H1 (cell line): ENCODE results near the gene FBXL17. TPM values are rescaled to one million over a fixed set of nuclear protein-coding genes. Genes with fewer than 3 reads are reported as not detected.

Experiments used
- CTCF ChIA-PET: fragments of 300-600 bp; sonication (Branson Sonifier 250); formaldehyde crosslinking; loops from one replicate; lab custom pipeline; 2021; ENCODE audit not compliant: partially characterized antibody; lab: Charles Lee
- POLR2A ChIA-PET: fragments of 300-600 bp; sonication (Branson Sonifier 250); formaldehyde crosslinking; loops from one replicate; lab custom pipeline; 2021; ENCODE audit warnings: inconsistent platforms; ENCODE audit not compliant: partially characterized antibody; lab: Charles Lee
- DNase-seq, 2 experiments: peaks; one replicate each; pipeline versions ENCODE4 v3.0.0 to v3.0.0-alpha.2; 2010 to 2022; ENCODE audit warnings: low spot score in 2 of 2, low read depth in 1 of 2, mixed read lengths in 1 of 2
- FAIRE-seq: peaks from 2 replicates; lab custom pipeline; 2011; peaks lifted over from hg19 to GRCh38; lab: Jason Lieb, UNC
- H2AFZ ChIP-seq: 2 replicates; pipeline ENCODE4 v1.8.1; 2012; ENCODE audit warnings: low read length, inconsistent platforms
- H2AK5ac ChIP-seq: 2 replicates; pipeline ENCODE4 v1.6.1; 2013; ENCODE audit warnings: low read depth, low read length
- H2BK120ac ChIP-seq: replicated peaks from 2 replicates; pipeline ENCODE3; 2013; ENCODE audit warnings: low read depth, low read length, inconsistent platforms
- H2BK12ac ChIP-seq: 2 replicates; pipeline ENCODE4 v1.6.1; 2013; ENCODE audit warnings: low read depth, low read length
- H2BK15ac ChIP-seq: 2 replicates; pipeline ENCODE4 v1.6.1; 2013; ENCODE audit warnings: low read length
- H2BK20ac ChIP-seq: 2 replicates; pipeline ENCODE4 v1.6.1; 2013; ENCODE audit warnings: low read length
- H2BK5ac ChIP-seq: 2 replicates; pipeline ENCODE4 v1.6.1; 2013; ENCODE audit warnings: low read depth, low read length
- H3K14ac ChIP-seq: 2 replicates; pipeline ENCODE4 v1.6.1; 2013; ENCODE audit warnings: inconsistent platforms; ENCODE audit not compliant: insufficient read length
- H3K18ac ChIP-seq: 2 replicates; pipeline ENCODE4 v1.6.1; 2013; ENCODE audit warnings: low read length; ENCODE audit errors: extremely low read depth
- H3K23ac ChIP-seq: 2 replicates; pipeline ENCODE4 v1.6.1; 2013; ENCODE audit warnings: inconsistent platforms; ENCODE audit not compliant: insufficient read length
- H3K23me2 ChIP-seq: 2 replicates; pipeline ENCODE4 v1.6.1; 2013; ENCODE audit warnings: low read depth, low read length
- H3K27ac ChIP-seq: 2 replicates; pipeline ENCODE4 v1.6.1; 2011; ENCODE audit warnings: low read depth, low read length, inconsistent platforms
- H3K27me3 ChIP-seq, 4 experiments: replicated peaks in 1 of 4; 1 replicate in 1 of 4; 2 replicates in 3 of 4; pipeline versions ENCODE4 v1.6.1 to v1.8.1; 2011 to 2013; ENCODE audit warnings: low read length in 3 of 4, mild to moderate bottlenecking in 3 of 4, inconsistent platforms in 2 of 4, mixed read lengths in 2 of 4, moderate library complexity in 1 of 4; ENCODE audit not compliant: control insufficient read depth in 3 of 4, insufficient read depth in 3 of 4; ENCODE audit errors: extremely low read depth in 1 of 4
- H3K36me3 ChIP-seq, 4 experiments: 2 replicates each; pipeline versions ENCODE4 v1.6.1 to v1.8.1; 2011 to 2013; ENCODE audit warnings: mild to moderate bottlenecking in 4 of 4, low read length in 3 of 4, moderate library complexity in 2 of 4, control low read depth in 1 of 4, inconsistent platforms in 1 of 4; ENCODE audit not compliant: insufficient read depth in 4 of 4, control insufficient read depth in 2 of 4
- H3K4ac ChIP-seq: replicated peaks from 2 replicates; pipeline ENCODE3; 2013; ENCODE audit warnings: low read length, low read depth, mixed read lengths, inconsistent platforms; ENCODE audit not compliant: insufficient read length
- H3K4me1 ChIP-seq, 4 experiments: replicated peaks in 1 of 4; 1 replicate in 1 of 4; 2 replicates in 3 of 4; pipeline versions ENCODE4 v1.6.1 to v1.8.1; 2011 to 2013; ENCODE audit warnings: low read length in 3 of 4, inconsistent platforms in 2 of 4, mixed read lengths in 1 of 4; ENCODE audit not compliant: insufficient read depth in 4 of 4, control insufficient read depth in 3 of 4
- H3K4me2 ChIP-seq, 2 experiments: 2 replicates each; pipeline versions ENCODE4 v1.6.1 to v1.8.1; 2011 to 2013; ENCODE audit warnings: low read depth in 2 of 2, low read length in 2 of 2, control low read depth in 1 of 2, inconsistent platforms in 1 of 2, mild to moderate bottlenecking in 1 of 2; ENCODE audit not compliant: insufficient read depth in 1 of 2
- H3K4me3 ChIP-seq, 4 experiments: fragments of 200-600, 300-600 bp in 1 of 4; sonication (generic), shearing (Covaris generic), sonication (Bioruptor Twin) in 1 of 4; 2 replicates each; pipeline versions ENCODE4 v1.5.1 to v1.8.1; 2011 to 2016; ENCODE audit warnings: low read length in 4 of 4, low read depth in 3 of 4, control low read depth in 2 of 4, inconsistent platforms in 2 of 4, mild to moderate bottlenecking in 2 of 4, mixed read lengths in 1 of 4, moderate library complexity in 1 of 4; ENCODE audit not compliant: insufficient read depth in 2 of 4; ENCODE audit errors: extremely low read depth in 1 of 4
- H3K56ac ChIP-seq: replicated peaks from 2 replicates; pipeline ENCODE3; 2013; ENCODE audit warnings: low read depth, mild to moderate bottlenecking, mixed read lengths, low read length, inconsistent platforms; ENCODE audit not compliant: insufficient read length
- H3K79me1 ChIP-seq: 2 replicates; pipeline ENCODE4 v1.6.1; 2013; ENCODE audit warnings: low read depth, low read length, control low read depth
- H3K79me2 ChIP-seq, 2 experiments: 2 replicates each; pipeline versions ENCODE4 v1.6.1 to v1.8.1; 2012 to 2013; ENCODE audit warnings: low read length in 2 of 2, mild to moderate bottlenecking in 2 of 2, inconsistent platforms in 1 of 2; ENCODE audit not compliant: insufficient read depth in 2 of 2, control insufficient read depth in 1 of 2
- H3K9ac ChIP-seq, 4 experiments: replicated peaks in 1 of 4; 1 replicate in 1 of 4; 2 replicates in 3 of 4; pipeline versions ENCODE4 v1.6.1 to v1.8.1; 2011 to 2013; ENCODE audit warnings: low read depth in 3 of 4, low read length in 3 of 4, control low read depth in 2 of 4, mild to moderate bottlenecking in 2 of 4, moderate library complexity in 2 of 4, inconsistent platforms in 1 of 4; ENCODE audit errors: extremely low read depth in 1 of 4
- H3K9me3 ChIP-seq, 2 experiments: 2 replicates each; pipeline versions ENCODE4 v1.6.1 to v1.8.1; 2012 to 2013; ENCODE audit warnings: mild to moderate bottlenecking in 2 of 2, moderate library complexity in 2 of 2, control low read depth in 1 of 2, inconsistent platforms in 1 of 2, low read depth in 1 of 2, low read length in 1 of 2, mixed read lengths in 1 of 2; ENCODE audit not compliant: insufficient read depth in 2 of 2
- H4K20me1 ChIP-seq, 2 experiments: replicated peaks in 1 of 2; 2 replicates each; pipeline versions ENCODE3 to v1.8.1; 2011 to 2013; ENCODE audit warnings: inconsistent platforms in 2 of 2, low read length in 2 of 2, mild to moderate bottlenecking in 1 of 2; ENCODE audit not compliant: insufficient read depth in 2 of 2, control insufficient read depth in 1 of 2
- H4K5ac ChIP-seq: 2 replicates; pipeline ENCODE4 v1.6.1; 2013; ENCODE audit warnings: low read length, low read depth, mixed read lengths, inconsistent platforms; ENCODE audit not compliant: insufficient read length
- H4K8ac ChIP-seq: 2 replicates; pipeline ENCODE4 v1.8.0; 2013; ENCODE audit warnings: mild to moderate bottlenecking, moderate library complexity, low read length, inconsistent platforms; ENCODE audit not compliant: insufficient read depth; ENCODE audit errors: extremely low read depth
- H4K91ac ChIP-seq: replicated peaks from 2 replicates; pipeline ENCODE3; 2013; ENCODE audit warnings: low read length, mixed read lengths, inconsistent platforms; ENCODE audit not compliant: insufficient read length
- CBX5 ChIP-seq: fragments of 300-800, 300-1000 bp; sonication (generic); IDR thresholded peaks from 2 replicates; pipeline ENCODE4 v1.7.1; 2016; ENCODE audit warnings: antibody characterized with exemption, low read length, low read depth
- CTBP2 ChIP-seq: IDR thresholded peaks from 2 replicates; pipeline ENCODE4 v1.7.0; 2011; ENCODE audit warnings: borderline replicate concordance, mild to moderate bottlenecking, moderate library complexity, mixed read lengths, low read length; ENCODE audit not compliant: insufficient read depth, insufficient read length
- EGR1 ChIP-seq: IDR thresholded peaks from 2 replicates; pipeline ENCODE4 v1.6.1; 2011; ENCODE audit warnings: low read depth, low read length, borderline replicate concordance
- HDAC2 ChIP-seq, 2 experiments: fragments of 300-600 bp in 1 of 2; sonication (generic) in 1 of 2; IDR thresholded peaks; 2 replicates each; pipeline ENCODE4 v1.6.1; 2011 to 2012; ENCODE audit warnings: low read depth in 2 of 2, low read length in 2 of 2, mild to moderate bottlenecking in 2 of 2, moderate library complexity in 2 of 2, borderline replicate concordance in 1 of 2, inconsistent platforms in 1 of 2
- KDM4A ChIP-seq: IDR thresholded peaks from one replicate; pipeline ENCODE4 v1.7.1; 2012; ENCODE audit warnings: low read depth, mild to moderate bottlenecking, moderate library complexity, low read length, inconsistent platforms; ENCODE audit not compliant: severe bottlenecking
- SIN3A ChIP-seq, 2 experiments: IDR thresholded peaks in 1 of 2; conservative IDR thresholded peaks in 1 of 2; 2 replicates each; pipeline ENCODE4 v1.6.1; 2011 to 2012; ENCODE audit warnings: low read length in 2 of 2, improper control_type of control experiment in 1 of 2, low read depth in 1 of 2, mild to moderate bottlenecking in 1 of 2
- SP4 ChIP-seq: IDR thresholded peaks from 2 replicates; pipeline ENCODE4 v1.6.1; 2012; ENCODE audit warnings: low read length, inconsistent platforms
- TAF1 ChIP-seq: IDR thresholded peaks from 2 replicates; pipeline ENCODE4 v1.6.1; 2011; ENCODE audit warnings: mild to moderate bottlenecking, low read depth, low read length
- WGBS, 2 experiments: shearing (Covaris generic) in 1 of 2; methylation state at CpG; one replicate each; pipeline versions ENCODE4 v1.1.6 to v1.1.7; 2013 to 2015; ENCODE audit warnings: low lambda C conversion rate in 2 of 2, mixed read lengths in 2 of 2, inconsistent platforms in 1 of 2, low coverage in 1 of 2, missing lambda C conversion rate in 1 of 2; ENCODE audit not compliant: insufficient replicate concordance in 2 of 2, insufficient coverage in 1 of 2, insufficient read length in 1 of 2; ENCODE audit errors: extremely low coverage in 1 of 2, missing lambda C conversion rate in 1 of 2; 5-methylcytosine and 5-hydroxymethylcytosine counted together
- polyA plus RNA-seq, 7 experiments: library from polyadenylated mRNA; depleted of rRNA in 3 of 7; stranded (reverse) in 5 of 7; unstranded in 2 of 7; fragments of >200 nt in 5 of 7; fragments of 200-250 nt in 2 of 7; gene quantifications; 1 replicate in 5 of 7; 2 replicates in 1 of 7; 4 replicates in 1 of 7; pipeline versions ENCODE4 v1.2.1 to v1.2.3, GENCODE V29; 2011 to 2013; ENCODE audit warnings: missing spikeins in 2 of 7, mixed read lengths in 2 of 7
- total RNA-seq: library from RNA; stranded (reverse); fragmentation: NEBNext Ultra II Directional; extraction: Animal tissue kit (Norgen Biotek cat#: 25700); gene quantifications from 2 replicates; pipeline ENCODE4 v1.2.1, GENCODE V29; 2021

The FBXL17 gene
- total and polyA plus RNA-seq, 2 of the 8 experiments (the other 6 are each of a cell fraction or from before 2014, with no cell fraction given), result 0.35 to 4.3 TPM

GRCh38 chr5:108233617-108234155, 148.2 kb downstream of the FBXL17 start:
- 69% methylated on average over 3 of the region's 3 CpGs; no CpG with 5 or more reads in 1 of the 2 experiments for WGBS, 2 experiments
- Histone ChIP-seq H3K9ac (no peak overlapping the region), H3K4me3 (no peak overlapping the region), H2BK5ac (no peak overlapping the region), H3K23ac (no peak overlapping the region), H3K4me2 (no peak overlapping the region), H3K4me1 (peaks cover 0 to 3% (median 0%) of the 10 kb centered on the region in 4 experiments; a peak in 1 of 7 replicates), H3K14ac (no peak overlapping the region), H4K20me1 (no peaks in the 10 kb centered on the region), H3K23me2 (no peaks in the 10 kb centered on the region), H3K56ac (no peak overlapping the region), H2BK120ac (no peak overlapping the region), H3K79me2 (no peaks in the 10 kb centered on the region), H2BK15ac (no peak overlapping the region), H3K9me3 (no peaks in the 10 kb centered on the region), H3K4ac (no peak overlapping the region), H3K18ac (no peak overlapping the region), H4K91ac (no peak overlapping the region), H3K36me3 (no peaks in the 10 kb centered on the region), H3K27me3 (no peaks in the 10 kb centered on the region), H2AFZ (no peak overlapping the region), H2BK12ac (no peak overlapping the region), H3K27ac (no peak overlapping the region), H2BK20ac (no peak overlapping the region), H2AK5ac (no peak overlapping the region), H3K79me1 (no peaks in the 10 kb centered on the region), H4K5ac (no peak overlapping the region), H4K8ac (no peak overlapping the region)
- CTCF ChIA-PET, result interaction anchor here (0.7 to 1.6 kb wide), 5 partner anchors 9 to 360 kb away, joined by 3 to 7 read pairs (median 3); no protein-coding TSS in a partner anchor
- no peak for DNase-seq
- POLR2A ChIA-PET, result no interaction called here
- no peak for FAIRE-seq
- TF ChIP-seq KDM4A (no peak), SIN3A (conservative IDR thresholded peaks at IDR 0.05 in 1 of 2, IDR thresholded peaks at IDR 0.05 in 1 of 2; ENCODE audit: low read depth in 1 of 2, low read length in 2 of 2) (no peak), EGR1 (no peak), TAF1 (no peak), SP4 (no peak), CBX5 (no peak), CTBP2 (no peak), HDAC2 (IDR thresholded peaks at IDR 0.05; ENCODE audit: borderline replicate concordance in 1 of 2, low read depth in 2 of 2, low read length in 2 of 2) (no peak)
